ENCODE data around the gene E2F4.

DNA sequence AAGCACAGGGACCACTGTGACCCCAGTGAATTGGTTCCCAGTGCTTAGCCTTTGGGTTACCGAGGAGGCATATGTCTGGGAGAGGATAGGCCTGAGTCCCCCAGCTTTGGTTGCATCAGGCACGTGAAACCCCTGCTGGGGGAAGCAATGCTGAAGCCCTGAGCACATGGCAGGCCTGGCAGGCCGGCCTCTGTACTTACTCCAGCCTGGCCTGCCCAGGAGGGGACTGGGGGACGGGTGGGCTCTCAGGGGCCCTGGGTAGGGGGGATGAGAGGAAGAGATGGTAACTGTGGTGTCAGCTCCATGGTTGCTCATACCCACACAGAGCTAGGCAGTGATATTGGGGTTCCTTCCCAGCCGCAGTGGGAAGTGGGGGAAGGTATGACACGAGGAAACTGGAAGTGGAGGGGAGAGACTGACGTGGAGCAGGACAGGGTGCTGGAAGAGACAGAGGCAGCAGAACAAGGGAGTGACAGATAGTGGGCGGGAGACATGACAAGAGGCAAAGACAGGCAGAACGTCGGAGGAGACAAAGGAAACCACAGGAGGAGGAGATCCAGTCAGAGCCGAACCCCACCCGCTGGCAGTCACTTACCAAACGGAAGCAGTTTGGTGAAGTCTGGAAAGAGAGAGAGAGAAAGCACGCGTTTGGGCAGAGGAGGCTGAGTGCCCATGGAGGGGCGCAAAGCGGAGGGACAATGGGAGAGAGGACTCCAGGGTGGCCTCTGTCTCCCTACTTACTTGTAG, 44.0 kb downstream of the E2F4 start:
- TF ChIP-seq, protein P1, sequence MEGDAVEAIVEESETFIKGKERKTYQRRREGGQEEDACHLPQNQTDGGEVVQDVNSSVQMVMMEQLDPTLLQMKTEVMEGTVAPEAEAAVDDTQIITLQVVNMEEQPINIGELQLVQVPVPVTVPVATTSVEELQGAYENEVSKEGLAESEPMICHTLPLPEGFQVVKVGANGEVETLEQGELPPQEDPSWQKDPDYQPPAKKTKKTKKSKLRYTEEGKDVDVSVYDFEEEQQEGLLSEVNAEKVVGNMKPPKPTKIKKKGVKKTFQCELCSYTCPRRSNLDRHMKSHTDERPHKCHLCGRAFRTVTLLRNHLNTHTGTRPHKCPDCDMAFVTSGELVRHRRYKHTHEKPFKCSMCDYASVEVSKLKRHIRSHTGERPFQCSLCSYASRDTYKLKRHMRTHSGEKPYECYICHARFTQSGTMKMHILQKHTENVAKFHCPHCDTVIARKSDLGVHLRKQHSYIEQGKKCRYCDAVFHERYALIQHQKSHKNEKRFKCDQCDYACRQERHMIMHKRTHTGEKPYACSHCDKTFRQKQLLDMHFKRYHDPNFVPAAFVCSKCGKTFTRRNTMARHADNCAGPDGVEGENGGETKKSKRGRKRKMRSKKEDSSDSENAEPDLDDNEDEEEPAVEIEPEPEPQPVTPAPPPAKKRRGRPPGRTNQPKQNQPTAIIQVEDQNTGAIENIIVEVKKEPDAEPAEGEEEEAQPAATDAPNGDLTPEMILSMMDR (conservative IDR thresholded peaks at IDR 0.05; ENCODE audit: low read depth, low read length), result no peak
- TF ChIP-seq EZH2 (IDR thresholded peaks at IDR 0.05; ENCODE audit: borderline replicate concordance, low read depth, low read length, poor library complexity, severe bottlenecking), result no peak

All from A673 (cell line).